IPS-20b (cell line): ENCODE results near the gene TTC3.
A peak's percentile ranks its signal among the peaks of the same experiment; 100 is the strongest.

Experiments
- H3K27ac ChIP-seq: one replicate; pipeline ENCODE4 v1.5.1; 2013; ENCODE audit warnings: low read length
- H3K27me3 ChIP-seq: 2 replicates; pipeline ENCODE4 v1.6.1; 2013; ENCODE audit warnings: mild to moderate bottlenecking, low read length, inconsistent platforms; ENCODE audit not compliant: insufficient read depth
- H3K36me3 ChIP-seq: 2 replicates; pipeline ENCODE4 v1.6.1; 2013; ENCODE audit warnings: low read depth, mild to moderate bottlenecking, inconsistent platforms, low read length, moderate library complexity; ENCODE audit not compliant: insufficient read depth
- H3K4me1 ChIP-seq: 2 replicates; pipeline ENCODE4 v1.6.1; 2013; ENCODE audit warnings: mild to moderate bottlenecking, control low read depth, inconsistent platforms, low read length, moderate library complexity; ENCODE audit not compliant: insufficient read depth
- H3K4me3 ChIP-seq: 2 replicates; pipeline ENCODE4 v1.5.1; 2013; ENCODE audit warnings: mild to moderate bottlenecking, low read length, inconsistent platforms
- H3K9ac ChIP-seq: 2 replicates; pipeline ENCODE4 v1.6.1; 2013; ENCODE audit warnings: low read depth, mild to moderate bottlenecking, inconsistent platforms, low read length, moderate library complexity
- H3K9me3 ChIP-seq: 2 replicates; pipeline ENCODE4 v1.6.1; 2013; ENCODE audit warnings: mild to moderate bottlenecking, low read depth, low read length, inconsistent platforms; ENCODE audit not compliant: insufficient read depth

TTC3 gene

DNA sequence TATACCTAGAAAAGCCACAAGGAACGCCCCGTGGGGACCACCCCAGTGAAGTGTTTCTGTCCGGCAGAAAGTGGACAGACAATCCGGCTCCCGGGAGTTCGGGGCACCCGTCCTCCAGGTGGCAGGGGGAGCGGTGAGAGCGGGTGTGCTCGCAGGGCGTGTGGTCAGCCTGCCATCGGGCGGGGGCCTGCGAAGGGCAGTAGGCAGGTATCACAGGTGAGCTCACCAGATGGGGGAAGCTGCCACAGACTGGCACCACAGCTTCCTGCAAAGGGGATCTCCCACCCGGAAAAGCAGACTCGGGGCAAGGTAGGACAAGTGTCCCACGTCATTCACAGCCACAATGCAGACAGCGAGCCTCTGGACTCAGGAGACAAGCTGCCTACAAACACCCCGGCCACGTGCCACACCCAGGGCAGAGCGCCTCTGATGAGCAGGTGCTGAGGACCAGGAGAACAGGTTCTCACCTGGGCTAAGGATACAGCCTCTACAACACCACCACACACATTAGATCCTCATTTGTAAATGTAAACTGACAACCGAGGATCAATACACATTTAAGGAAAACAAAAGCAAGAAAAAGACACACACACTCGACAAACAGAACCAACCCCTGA is 157.7 kb downstream of the TTC3 start:
- Histone ChIP-seq H3K9ac (no peak overlapping the region), H3K27me3 (no peaks in the 10 kb centered on the region), H3K27ac (no peak overlapping the region), H3K4me3 (no peak overlapping the region), H3K4me1 (no peaks in the 10 kb centered on the region), H3K36me3 (peaks cover 86% of the 10 kb centered on the region), H3K9me3 (no peaks in the 10 kb centered on the region)

DNA sequence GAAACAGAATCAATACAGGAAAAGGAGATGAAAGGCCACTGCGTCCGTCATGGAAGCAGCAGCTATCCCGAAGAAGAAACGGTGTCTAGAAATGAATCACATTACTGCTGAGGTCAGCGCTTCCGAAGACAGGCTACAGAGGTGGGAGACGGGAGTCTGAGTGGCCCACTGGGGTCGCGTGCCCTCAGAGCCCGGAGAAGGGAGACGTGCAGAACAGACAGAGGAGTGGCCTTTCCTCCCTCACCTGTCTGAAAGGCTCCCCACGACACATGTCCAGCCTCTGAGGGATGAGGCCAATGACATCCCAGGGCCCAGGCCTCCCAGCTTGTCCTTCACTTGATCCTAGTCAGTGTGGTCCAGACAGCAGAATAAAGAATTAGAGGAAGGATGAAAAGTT is 158.2 kb downstream of the TTC3 start:
- Histone ChIP-seq H3K9ac (no peak overlapping the region), H3K36me3 (peaks cover 85% of the 10 kb centered on the region), H3K27ac (no peak overlapping the region), H3K27me3 (no peaks in the 10 kb centered on the region), H3K4me1 (no peaks in the 10 kb centered on the region), H3K4me3 (no peak overlapping the region), H3K9me3 (no peaks in the 10 kb centered on the region)

DNA sequence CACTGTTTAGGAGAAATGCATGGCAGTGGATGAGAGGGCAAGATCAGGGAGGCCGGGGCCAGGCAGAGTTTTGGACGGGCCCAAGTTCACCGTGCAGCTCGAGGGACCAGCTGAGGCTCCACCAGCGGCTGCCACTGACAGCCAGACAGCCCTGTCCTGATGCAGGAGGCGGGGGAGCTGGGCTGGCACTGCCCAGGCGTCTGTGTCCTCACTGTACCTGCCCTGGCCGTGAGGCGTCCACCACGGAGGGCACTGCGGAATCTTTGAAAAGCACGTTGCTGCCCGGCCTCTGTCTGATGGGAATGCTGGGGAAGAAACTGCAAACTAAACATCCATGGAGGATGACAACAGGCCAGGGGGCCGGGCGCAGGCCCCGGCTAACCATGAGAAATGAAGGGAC is 158.6 kb downstream of the TTC3 start:
- Histone ChIP-seq H3K27me3 (no peaks in the 10 kb centered on the region), H3K9me3 (no peaks in the 10 kb centered on the region), H3K36me3 (peaks cover 84% of the 10 kb centered on the region), H3K4me3 (no peak overlapping the region), H3K27ac (no peak overlapping the region), H3K9ac (no peak overlapping the region), H3K4me1 (no peaks in the 10 kb centered on the region)

DNA sequence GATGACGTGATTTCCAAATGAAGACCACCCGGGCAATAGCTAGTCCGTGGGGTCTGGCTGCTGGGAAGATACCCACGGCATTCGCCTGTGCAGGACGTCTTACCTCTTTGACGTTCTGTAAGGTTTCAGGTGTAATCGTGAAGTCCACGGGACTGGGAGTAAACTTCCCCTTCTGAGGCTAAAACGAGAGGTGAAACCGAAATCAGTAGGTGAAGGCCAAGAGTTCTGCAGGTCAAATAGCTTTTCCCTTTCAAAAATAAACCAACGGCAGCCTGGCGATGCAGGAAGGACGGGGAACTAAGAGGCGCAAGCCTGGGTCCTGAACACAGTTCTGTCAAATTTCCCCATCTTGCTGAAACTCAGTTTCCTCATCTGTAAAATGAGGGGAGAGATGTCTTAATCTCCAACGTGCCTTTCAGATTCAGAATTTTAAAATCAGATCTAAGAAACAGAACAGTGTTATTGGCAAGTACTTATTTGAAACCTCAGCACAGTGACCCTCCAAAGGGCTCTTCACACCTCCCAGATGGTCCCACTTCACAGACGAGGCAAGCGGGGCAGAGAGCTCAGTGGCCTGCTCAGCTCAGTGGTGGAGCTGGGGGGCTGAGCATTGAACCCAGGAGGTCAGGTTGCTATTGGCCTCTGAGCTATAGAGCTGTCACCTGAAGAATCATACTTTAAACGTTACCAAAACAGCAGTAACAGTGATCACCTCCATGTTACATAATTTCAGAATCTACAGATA is 159.4 kb downstream of the TTC3 start:
- peaks cover 84% of the 10 kb centered on the region for H3K36me3 ChIP-seq
- H3K9me3 ChIP-seq: no peaks in the 10 kb centered on the region
- no peak overlapping the region for H3K4me3 ChIP-seq
- H3K4me1 ChIP-seq: no peaks in the 10 kb centered on the region
- H3K27me3 ChIP-seq: no peaks in the 10 kb centered on the region
- no peak overlapping the region for H3K9ac ChIP-seq
- H3K27ac ChIP-seq: no peak overlapping the region

DNA sequence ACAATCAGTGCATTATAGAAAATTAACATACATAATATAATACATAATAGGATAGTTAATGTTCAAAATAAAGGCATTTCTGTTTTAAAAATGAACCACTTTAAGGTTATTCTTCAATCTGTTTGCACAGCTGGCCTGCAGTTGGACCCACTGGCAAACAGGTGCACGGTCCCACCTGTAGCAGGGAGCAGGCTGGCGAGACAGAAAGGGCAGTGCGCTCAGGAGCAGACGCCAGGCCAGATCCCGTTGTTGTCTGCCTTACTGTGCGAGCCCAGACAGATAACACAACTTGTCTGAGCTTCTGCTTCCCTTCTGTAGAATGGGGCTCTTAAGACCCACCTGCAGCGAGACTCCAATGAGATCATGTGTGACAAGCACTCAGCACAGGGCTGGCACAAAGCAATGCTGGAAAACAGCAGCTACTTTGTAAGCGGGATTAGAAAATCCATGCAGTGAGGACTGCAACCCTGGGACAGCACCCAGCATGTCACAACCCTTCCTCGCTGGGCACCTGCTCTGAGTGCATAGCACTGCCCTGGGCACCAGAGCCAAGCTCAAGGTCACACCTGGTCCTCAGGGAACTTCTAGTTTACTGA is 160.6 kb downstream of the TTC3 start:
- Histone ChIP-seq H3K9me3 (no peaks in the 10 kb centered on the region), H3K4me1 (no peaks in the 10 kb centered on the region), H3K27ac (no peak overlapping the region), H3K4me3 (no peak overlapping the region), H3K36me3 (peaks cover 79% of the 10 kb centered on the region), H3K27me3 (no peaks in the 10 kb centered on the region), H3K9ac (no peak overlapping the region)

DNA sequence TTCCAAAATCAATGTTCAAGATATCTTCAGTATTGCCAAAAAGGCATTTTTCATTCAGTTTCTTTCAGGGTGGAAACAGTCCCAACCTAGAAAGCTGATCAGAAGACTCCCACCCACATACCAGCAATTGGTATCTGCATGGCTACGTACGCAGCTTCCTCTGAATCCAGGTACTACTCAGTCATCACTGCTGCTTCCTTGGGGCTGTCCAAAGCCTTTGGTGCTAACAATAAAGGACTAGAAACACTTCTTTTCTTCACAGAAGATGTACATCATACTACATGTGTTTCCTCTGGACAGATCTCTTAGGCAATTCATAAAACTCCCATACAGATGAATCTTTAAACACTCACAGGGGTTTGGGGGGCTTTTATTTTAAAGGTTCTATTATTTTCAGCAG is 164.3 kb downstream of the TTC3 start:
- H3K36me3 ChIP-seq: peaks cover 57% of the 10 kb centered on the region
- H3K9ac ChIP-seq: no peak overlapping the region

DNA sequence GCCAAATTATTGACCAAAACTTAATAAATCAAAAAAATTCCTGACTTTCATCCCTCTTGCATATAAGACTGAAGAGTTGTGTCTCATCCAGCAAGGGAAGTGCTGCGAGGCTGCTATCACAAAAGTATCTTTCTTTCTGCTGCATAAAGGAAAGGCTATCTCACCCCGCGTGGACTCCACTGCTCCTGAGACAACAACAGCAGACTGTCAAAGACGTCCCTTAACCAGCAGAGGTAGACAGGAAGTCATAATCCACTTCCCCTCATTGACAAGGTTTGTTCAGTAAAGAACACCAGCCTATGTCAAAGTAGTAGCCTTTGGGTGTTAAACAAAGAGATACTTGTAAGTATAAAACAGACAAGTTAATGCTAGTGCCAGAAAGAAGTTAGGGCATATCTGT is 164.7 kb downstream of the TTC3 start:
- H3K9ac ChIP-seq: no peak overlapping the region

More for the DNA sequence above, 164.3 kb downstream of the TTC3 start:
- Histone ChIP-seq H3K27ac (no peak overlapping the region), H3K27me3 (no peaks in the 10 kb centered on the region), H3K4me3 (no peak overlapping the region), H3K4me1 (no peaks in the 10 kb centered on the region), H3K9me3 (no peaks in the 10 kb centered on the region)

DNA sequence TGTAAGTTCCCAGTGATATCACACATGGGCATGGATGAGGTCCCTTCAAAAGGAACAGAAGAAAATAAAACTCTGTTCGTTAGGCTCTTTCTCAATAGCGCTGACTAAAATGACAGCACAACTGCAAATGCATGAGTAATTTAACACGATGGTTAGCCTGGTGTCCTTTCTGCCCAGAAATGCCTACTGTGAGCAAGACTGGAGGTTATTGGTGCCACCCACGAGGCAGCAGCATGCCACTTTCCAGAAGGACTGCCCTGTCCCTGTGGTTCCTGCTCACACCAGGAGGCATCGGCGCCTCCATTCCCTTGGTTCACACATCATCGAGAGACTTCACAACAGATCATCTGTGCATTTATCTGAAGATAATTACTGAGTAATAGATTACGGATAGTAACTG is 167.9 kb downstream of the TTC3 start:
- Histone ChIP-seq H3K9me3 (no peaks in the 10 kb centered on the region), H3K36me3 (peaks cover 34% of the 10 kb centered on the region), H3K27me3 (no peaks in the 10 kb centered on the region), H3K9ac (no peak overlapping the region), H3K4me3 (no peak overlapping the region), H3K4me1 (peaks cover 8% of the 10 kb centered on the region), H3K27ac (no peak overlapping the region)

More for the DNA sequence above, 164.7 kb downstream of the TTC3 start:
- H3K27me3 ChIP-seq: no peaks in the 10 kb centered on the region
- H3K4me3 ChIP-seq: no peak overlapping the region
- no peaks in the 10 kb centered on the region for H3K9me3 ChIP-seq
- no peaks in the 10 kb centered on the region for H3K4me1 ChIP-seq
- no peak overlapping the region for H3K27ac ChIP-seq
- H3K36me3 ChIP-seq: peaks cover 53% of the 10 kb centered on the region

DNA sequence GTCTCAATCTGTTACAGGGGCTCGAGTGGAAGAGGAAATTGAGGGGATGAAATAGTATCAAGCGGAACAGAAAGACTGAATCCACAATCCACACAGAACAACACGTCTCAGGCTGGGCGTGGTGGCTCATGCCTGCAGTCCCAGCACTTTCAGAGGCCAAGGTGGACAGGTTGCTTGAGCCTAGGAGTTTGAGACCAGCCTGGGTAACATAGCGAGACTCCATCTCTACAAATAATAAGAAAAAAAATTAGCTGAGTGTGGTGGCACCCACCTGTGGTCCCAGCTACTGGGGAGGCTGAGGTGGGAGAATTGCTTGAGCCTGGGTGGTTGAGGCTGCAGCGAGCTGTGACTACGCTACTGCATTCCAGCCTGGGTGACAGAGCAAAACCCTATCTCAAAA is 168.4 kb downstream of the TTC3 start:
- H3K27ac ChIP-seq: no peak overlapping the region
- no peak overlapping the region for H3K4me3 ChIP-seq
- H3K9me3 ChIP-seq: no peaks in the 10 kb centered on the region
- peaks cover 32% of the 10 kb centered on the region for H3K36me3 ChIP-seq
- H3K27me3 ChIP-seq: no peaks in the 10 kb centered on the region
- peaks cover 8% of the 10 kb centered on the region for H3K4me1 ChIP-seq
- no peak overlapping the region for H3K9ac ChIP-seq

DNA sequence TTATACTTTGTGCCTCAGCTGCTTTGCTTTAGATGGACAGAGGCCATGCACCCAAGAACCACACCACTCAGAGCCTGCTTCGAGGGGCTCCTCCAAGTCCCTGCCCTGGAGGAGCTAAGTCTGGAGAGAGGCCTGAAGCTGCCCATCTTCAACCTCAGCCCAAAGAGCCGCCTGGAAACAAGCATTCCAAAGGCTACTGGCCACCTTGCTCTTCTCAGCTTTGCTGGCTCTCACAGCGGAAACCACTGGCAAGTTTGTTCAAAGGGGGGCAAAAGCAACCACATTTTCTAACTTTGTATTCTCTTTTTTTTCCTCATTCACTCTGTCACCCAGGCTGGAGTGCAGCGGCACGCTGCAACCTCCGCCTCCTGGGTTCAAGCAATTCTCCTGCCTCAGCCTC is 170.9 kb downstream of the TTC3 start:
- H3K9ac ChIP-seq: no peak overlapping the region
- no peaks in the 10 kb centered on the region for H3K27me3 ChIP-seq
- H3K27ac ChIP-seq: no peak overlapping the region
- no peak overlapping the region for H3K4me3 ChIP-seq
- peaks cover 11% of the 10 kb centered on the region for H3K36me3 ChIP-seq
- H3K4me1 ChIP-seq: peaks cover 8% of the 10 kb centered on the region
- no peaks in the 10 kb centered on the region for H3K9me3 ChIP-seq

DNA sequence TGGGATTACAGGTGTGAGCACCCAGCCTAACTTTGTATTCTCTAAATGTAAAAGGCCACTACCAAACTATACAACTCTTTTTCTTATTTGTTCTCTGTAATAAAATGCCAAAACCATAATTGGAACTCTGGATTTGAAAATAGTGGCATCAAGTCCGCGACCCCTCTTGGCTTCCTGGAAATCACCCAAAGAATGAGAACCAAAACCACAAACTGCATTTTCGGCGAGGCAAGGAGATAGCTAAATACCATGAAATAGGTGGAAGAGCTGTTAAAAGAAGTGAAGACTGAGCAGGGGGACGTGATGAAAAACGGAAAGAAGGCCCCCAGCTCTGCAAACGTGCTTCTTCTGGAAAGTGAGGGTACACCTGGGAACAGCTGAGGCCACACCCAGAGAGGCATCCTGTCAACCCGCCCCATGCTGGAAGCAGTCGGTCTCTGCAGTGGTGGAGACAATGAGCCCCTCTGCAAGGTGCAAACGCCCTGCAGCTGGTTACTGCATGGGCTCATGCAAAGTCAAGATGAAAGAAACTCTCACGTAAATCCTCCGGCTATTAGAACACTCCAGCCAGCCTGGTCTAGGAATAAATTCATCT is 171.5 kb downstream of the TTC3 start:
- no peak overlapping the region for H3K27ac ChIP-seq
- H3K36me3 ChIP-seq: peaks cover 5% of the 10 kb centered on the region; the same call in 1 of the 2 replicates
- H3K9ac ChIP-seq: peak overlapping the region; percentile 27; the same call in 1 of the 2 replicates

More for the DNA sequence above, 171.5 kb downstream of the TTC3 start:
- H3K4me3 ChIP-seq: no peak overlapping the region
- H3K4me1 ChIP-seq: peaks cover 8% of the 10 kb centered on the region
- no peaks in the 10 kb centered on the region for H3K27me3 ChIP-seq
- H3K9me3 ChIP-seq: no peaks in the 10 kb centered on the region
